K562 (cell line): Measurements from ENCODE around the gene LZTS2. TPM values are rescaled to one million over a fixed set of nuclear protein-coding genes. Genes with fewer than 3 reads are reported as not detected.

Experiments
- ARID2 ChIP-seq: fragments of 450-650 bp; IDR thresholded peaks from 2 replicates; pipeline ENCODE4 v1.6.1; 2017; ENCODE audit warnings: antibody characterized with exemption, mild to moderate bottlenecking
- CBX2 ChIP-seq: fragments of 200-600 bp; sonication (generic); IDR thresholded peaks from one replicate; pipeline ENCODE4 v1.6.1; 2012; ENCODE audit warnings: mild to moderate bottlenecking, low read length, inconsistent platforms; ENCODE audit not compliant: insufficient read depth, poor library complexity, severe bottlenecking
- CEBPB ChIP-seq: fragments of 450-650 bp; IDR thresholded peaks from 2 replicates; pipeline ENCODE4 v1.6.1; 2016; ENCODE audit warnings: missing genetic modification characterization, missing compliant biosample characterization
- COPS2 ChIP-seq: fragments of 450-650 bp; conservative IDR thresholded peaks from 2 replicates; pipeline ENCODE4 v1.6.1; 2016; ENCODE audit warnings: mild to moderate bottlenecking, moderate library complexity
- DDX20 ChIP-seq: fragments of 450-650 bp; IDR thresholded peaks from 2 replicates; pipeline ENCODE4 v1.6.1; 2016; ENCODE audit warnings: missing genetic modification characterization, low read depth, mild to moderate bottlenecking, missing compliant biosample characterization, moderate library complexity
- EZH2 ChIP-seq: IDR thresholded peaks from 2 replicates; pipeline ENCODE4 v1.6.1; 2012; ENCODE audit warnings: low read depth, mild to moderate bottlenecking, inconsistent platforms, low read length, borderline replicate concordance
- FOXO4 ChIP-seq: fragments of 450-650 bp; formaldehyde crosslinking; IDR thresholded peaks from 2 replicates; pipeline ENCODE4 v1.4.0; 2020; ENCODE audit warnings: mild to moderate bottlenecking, moderate library complexity
- GTF2F1 ChIP-seq: IDR thresholded peaks from 2 replicates; pipeline ENCODE4 v1.6.1; 2011; ENCODE audit warnings: low read depth, low read length, improper control_type of control experiment
- HMG20B ChIP-seq: fragments of 250-450 bp; sonication (Bioruptor Pico); IDR thresholded peaks from 2 replicates; pipeline ENCODE4 v1.5.0; 2021; ENCODE audit warnings: mild to moderate bottlenecking
- MEF2D ChIP-seq: conservative IDR thresholded peaks from 2 replicates; pipeline ENCODE4 v1.6.1; 2016; ENCODE audit warnings: low read depth, missing genetic modification characterization, missing compliant biosample characterization
- POLR2AphosphoS5 ChIP-seq: IDR thresholded peaks from 2 replicates; pipeline ENCODE4 v1.6.1; 2011; ENCODE audit warnings: mild to moderate bottlenecking, low read depth, low read length, moderate library complexity; ENCODE audit not compliant: control insufficient read depth, insufficient read depth
- POLR2B ChIP-seq: fragments of 450-650 bp; IDR thresholded peaks from 2 replicates; pipeline ENCODE4 v1.6.1; 2018; ENCODE audit warnings: low read depth; ENCODE audit not compliant: partially characterized antibody
- SAFB ChIP-seq: fragments of 200-400 bp; formaldehyde crosslinking; IDR thresholded peaks from 2 replicates; pipeline ENCODE4 v1.6.1; 2017; ENCODE audit warnings: low read depth, low read length, borderline replicate concordance
- SMAD1 ChIP-seq: fragments of 150-350 bp; IDR thresholded peaks from 2 replicates; pipeline ENCODE4 v1.6.1; 2014; ENCODE audit warnings: low read length, low read depth; ENCODE audit not compliant: partially characterized antibody
- SMARCE1 ChIP-seq: fragments of 450-650 bp; IDR thresholded peaks from 2 replicates; pipeline ENCODE4 v1.7.1; 2016; ENCODE audit warnings: mild to moderate bottlenecking
- SRF ChIP-seq, 2 experiments: fragments of 250-450, 450-650 bp in 1 of 2; sonication (Bioruptor Pico) in 1 of 2; sonication (generic) in 1 of 2; formaldehyde crosslinking; IDR thresholded peaks; 2 replicates each; pipeline versions ENCODE4 v1.5.0 to v1.5.1; 2020 to 2022; ENCODE audit warnings: mild to moderate bottlenecking in 1 of 2, missing genetic modification reagents in 1 of 2
- ZBTB7A ChIP-seq: IDR thresholded peaks from 2 replicates; pipeline ENCODE4 v1.6.1; 2011; ENCODE audit warnings: low read depth, mild to moderate bottlenecking, low read length, moderate library complexity, borderline replicate concordance; ENCODE audit not compliant: control insufficient read depth
- ZC3H11A ChIP-seq: IDR thresholded peaks from 2 replicates; pipeline ENCODE4 v1.6.1; 2012; ENCODE audit warnings: low read depth, low read length, improper control_type of control experiment
- ZFP91 ChIP-seq: sonication (generic); formaldehyde crosslinking; IDR thresholded peaks from 2 replicates; pipeline ENCODE4 v1.8.0; 2022; ENCODE audit warnings: mild to moderate bottlenecking, missing genetic modification reagents
- ZNF165 ChIP-seq: fragments of 250-450 bp; sonication (Bioruptor Pico); IDR thresholded peaks from 2 replicates; pipeline ENCODE4 v1.4.0; 2020; ENCODE audit warnings: borderline replicate concordance
- ZNF197 ChIP-seq: fragments of 200-800 bp; sonication (Bioruptor generic); IDR thresholded peaks from 2 replicates; pipeline ENCODE4 v1.6.1; 2016; ENCODE audit warnings: low read depth, missing genetic modification characterization, missing compliant biosample characterization
- ZNF449 ChIP-seq: fragments of 250-450 bp; sonication (Bioruptor Pico); IDR thresholded peaks from 2 replicates; pipeline ENCODE4 v1.8.0; 2022; ENCODE audit warnings: moderate library complexity, mild to moderate bottlenecking, inconsistent platforms
- polyA plus RNA-seq, 8 experiments: library from polyadenylated mRNA; depleted of rRNA in 4 of 8; stranded (reverse) in 5 of 8; unstranded in 3 of 8; fragments of >200 nt; fragmentation: Nextera tagmentation in 2 of 8; fragmentation: Illumina TruSeq in 1 of 8; extraction: Ambion mirVana in 2 of 8; extraction: Trizol in 1 of 8; gene quantifications; 2 replicates each; pipeline versions ENCODE4 v1.2.1 to v1.2.3, GENCODE V29; 2011 to 2014; ENCODE audit warnings: inconsistent platforms in 1 of 8, missing spikeins in 1 of 8
- total RNA-seq, 7 experiments: library from RNA; depleted of rRNA in 6 of 7; stranded (reverse); fragments of >200 nt in 6 of 7; fragmentation: Illumina TruSeq in 2 of 7; extraction: Trizol in 2 of 7; gene quantifications; 2 replicates each; pipeline versions ENCODE4 v1.2.1 to v1.2.3, GENCODE V29; 2011 to 2021; ENCODE audit warnings: low replicate concordance in 1 of 7
- TF ChIP-seq, protein P1 (sequence below), 2 experiments: fragments of 200-800 bp in 1 of 2; sonication (Bioruptor generic) in 1 of 2; sonication (generic) in 1 of 2; formaldehyde crosslinking in 1 of 2; IDR thresholded peaks in 1 of 2; conservative IDR thresholded peaks in 1 of 2; 2 replicates each; pipeline versions ENCODE4 v1.5.0 to v1.6.1; 2016 to 2020; ENCODE audit warnings: missing compliant biosample characterization in 1 of 2, missing genetic modification characterization in 1 of 2, missing genetic modification reagents in 1 of 2

The LZTS2 gene
- total and polyA plus RNA-seq, 9 of the 15 experiments (the other 6 are each of a cell fraction or from before 2014, with no cell fraction given), result 0.23 to 42.5 (median 14.7) TPM

GRCh38 chr10:100996678-100997359, 2.8 kb upstream of the LZTS2 start (continued):
- TF ChIP-seq ZBTB7A (peak; percentile 71), ZC3H11A (no peak), SMARCE1 (no peak), COPS2 (no peak), ZNF449 (CRISPR knock-in tag) (no peak), ZNF165 (CRISPR knock-in tag) (no peak), ARID2 (no peak), HMG20B (CRISPR knock-in tag) (no peak), ZNF197 (CRISPR knock-in tag) (no peak), SMAD1 (no peak), ZFP91 (no peak), SRF (CRISPR knock-in tag; IDR thresholded peaks at IDR 0.05) (no peak), DDX20 (tag) (no peak), MEF2D (tag) (no peak), GTF2F1 (no peak), SAFB (no peak), FOXO4 (CRISPR knock-in tag) (no peak), EZH2 (no peak), CEBPB (tag) (no peak), CBX2 (no peak), POLR2AphosphoS5 (no peak), POLR2B (no peak)
- TF ChIP-seq, protein P1, sequence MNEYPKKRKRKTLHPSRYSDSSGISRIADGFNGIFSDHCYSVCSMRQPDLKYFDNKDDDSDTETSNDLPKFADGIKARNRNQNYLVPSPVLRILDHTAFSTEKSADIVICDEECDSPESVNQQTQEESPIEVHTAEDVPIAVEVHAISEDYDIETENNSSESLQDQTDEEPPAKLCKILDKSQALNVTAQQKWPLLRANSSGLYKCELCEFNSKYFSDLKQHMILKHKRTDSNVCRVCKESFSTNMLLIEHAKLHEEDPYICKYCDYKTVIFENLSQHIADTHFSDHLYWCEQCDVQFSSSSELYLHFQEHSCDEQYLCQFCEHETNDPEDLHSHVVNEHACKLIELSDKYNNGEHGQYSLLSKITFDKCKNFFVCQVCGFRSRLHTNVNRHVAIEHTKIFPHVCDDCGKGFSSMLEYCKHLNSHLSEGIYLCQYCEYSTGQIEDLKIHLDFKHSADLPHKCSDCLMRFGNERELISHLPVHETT (CRISPR knock-in tag; conservative IDR thresholded peaks at IDR 0.05 in 1 of 2, IDR thresholded peaks at IDR 0.05 in 1 of 2), result no peak
